AG04449 (cell line): ENCODE results near the gene FLCN.

Source experiments
- CTCF ChIA-PET: fragments of 350-600 bp; formaldehyde crosslinking; extraction: SDS; loops from one replicate; lab custom pipeline; 2021; ENCODE audit warnings: antibody characterized with exemption; lab: Yijun Ruan, JAX
- POLR2A ChIA-PET: fragments of 400-600, 350-600 bp; formaldehyde crosslinking; extraction: SDS; loops from one replicate; lab custom pipeline; 2020; ENCODE audit warnings: antibody characterized with exemption, inconsistent platforms; lab: Yijun Ruan, JAX
- DNase-seq: peaks from one replicate; pipeline ENCODE4 v3.0.0-alpha.2; 2010; ENCODE audit warnings: low read depth, low spot score
- H3K4me3 ChIP-seq: 2 replicates; pipeline ENCODE4 v1.5.1; 2011; ENCODE audit warnings: low read depth, mild to moderate bottlenecking, control low read depth, low read length
- CTCF ChIP-seq: IDR thresholded peaks from one replicate; pipeline ENCODE4 v1.5.1; 2011; ENCODE audit warnings: mild to moderate bottlenecking, moderate library complexity, low read length, control low read depth, inconsistent platforms; ENCODE audit not compliant: insufficient read depth; ENCODE audit errors: missing control alignments

The FLCN gene

GRCh38 chr17:17241656-17242055, 4.7 kb upstream of the FLCN start:
- CTCF ChIA-PET, result no interaction called here
- POLR2A ChIA-PET, result no interaction called here
- TF ChIP-seq CTCF, result no peak
- H3K4me3 ChIP-seq, result no peak overlapping the region
- DNase-seq, result no peak

DNA sequence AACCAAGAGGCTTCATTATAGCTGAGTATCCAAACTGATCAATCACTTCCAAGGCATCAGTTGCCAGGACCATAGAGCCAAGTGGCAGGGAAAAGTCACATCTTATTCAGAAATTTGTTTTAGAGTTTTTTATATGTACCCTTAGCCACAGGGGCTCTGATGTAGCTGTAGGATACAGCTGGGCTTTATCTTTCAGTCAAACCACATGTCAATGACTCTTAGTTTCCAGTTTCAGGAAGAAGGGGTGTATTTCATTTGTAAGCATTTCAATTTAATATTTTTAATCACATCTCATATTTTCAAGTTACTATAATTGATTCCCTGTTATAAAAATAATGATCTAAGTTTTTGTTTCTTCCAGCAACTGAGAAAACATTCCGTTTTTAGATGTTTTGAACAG, 2.9 kb upstream of the FLCN start:
- TF ChIP-seq CTCF, result no peak
- CTCF ChIA-PET, result interaction anchor here (1.7 kb wide), 1 partner anchor 14 kb away, joined by 5 read pairs; no protein-coding TSS in a partner anchor
- no peak overlapping the region for H3K4me3 ChIP-seq
- POLR2A ChIA-PET, result no interaction called here
- no peak for DNase-seq

- ChIA-PET CTCF (interaction anchor here (0.7 to 2.3 kb wide), 6 partner anchors 10 to 239 kb away, joined by 3 to 7 read pairs (median 4); no protein-coding TSS in a partner anchor), POLR2A (interaction anchor here (0.6 to 2.0 kb wide), 6 partner anchors 13 to 208 kb away, joined by 3 to 6 read pairs (median 4); partner anchors contain the start of gene COPS3)
- no peak for TF ChIP-seq CTCF
- no peak for DNase-seq
- H3K4me3 ChIP-seq, result peak overlapping the region; percentile 99
Measured at GRCh38 chr17:17236295-17237025, 508 bp downstream of the FLCN start.

DNA sequence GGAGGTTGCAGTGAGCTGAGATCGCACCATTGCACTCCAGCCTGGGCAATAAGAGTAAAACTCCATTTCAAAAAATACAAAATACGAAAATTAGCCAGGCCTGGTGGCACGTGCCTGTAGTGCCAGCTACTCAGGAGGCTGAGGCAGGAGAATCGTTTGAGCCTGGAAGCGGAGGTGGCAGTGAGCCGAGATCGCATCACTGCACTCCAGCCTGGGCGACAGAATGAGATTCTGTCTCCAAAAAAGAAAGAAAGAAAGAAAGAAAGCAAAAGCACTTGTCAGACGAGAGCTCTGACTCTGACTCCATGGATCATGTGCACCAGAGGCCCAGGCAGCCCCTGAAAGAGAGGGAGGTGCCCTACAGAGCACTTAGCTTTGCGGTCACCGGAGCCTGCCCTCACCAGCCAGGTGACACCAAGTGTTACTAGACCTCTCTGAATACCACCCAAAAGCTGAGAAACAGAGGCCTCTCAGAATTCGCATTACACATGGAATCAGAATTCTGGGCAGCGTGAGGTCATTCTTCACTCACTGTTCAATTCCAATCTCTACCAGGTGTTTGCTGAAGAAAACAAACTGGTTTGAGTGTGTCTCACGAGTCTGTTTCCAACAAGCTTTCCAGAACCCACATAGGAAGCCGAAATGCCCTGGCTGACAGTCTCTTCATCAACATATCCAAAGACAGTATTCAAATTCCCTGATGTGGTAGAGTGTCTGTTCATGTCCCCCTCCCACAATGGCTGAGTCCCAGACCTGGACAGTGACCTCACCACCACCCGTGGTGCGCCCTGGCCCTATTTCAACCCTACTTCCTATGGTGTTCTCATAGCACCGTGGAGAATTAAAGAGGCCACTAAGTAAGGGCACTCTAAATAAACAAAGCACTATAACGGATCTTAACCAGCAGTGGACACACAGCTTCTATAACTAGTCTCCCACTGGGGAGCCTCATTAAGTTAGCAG, 1.5 kb downstream of the FLCN start:
- TF ChIP-seq CTCF, result no peak
- CTCF ChIA-PET, result interaction anchor here (0.7 to 2.3 kb wide), 6 partner anchors 9 to 238 kb away, joined by 3 to 7 read pairs (median 4); no protein-coding TSS in a partner anchor

DNA sequence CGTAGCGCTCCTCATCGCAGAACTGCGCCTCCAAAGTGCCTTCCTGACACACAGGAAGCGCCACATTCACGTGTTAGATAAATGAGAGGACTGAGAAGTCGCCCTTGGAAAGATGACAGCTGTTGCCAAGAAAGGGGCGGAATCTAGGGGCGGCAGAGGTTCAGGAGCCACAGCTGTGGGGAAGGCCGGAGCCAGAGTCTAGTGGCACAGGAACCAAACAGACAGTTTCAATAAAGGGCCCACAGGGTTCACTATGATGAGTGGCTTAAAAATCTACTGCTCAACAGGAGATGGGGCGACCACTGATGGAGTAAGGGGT, 4.7 kb downstream of the FLCN start:
- POLR2A ChIA-PET, result interaction anchor here (0.6 kb wide), 1 partner anchor 43 kb away, joined by 3 read pairs; no protein-coding TSS in a partner anchor
- no peak for TF ChIP-seq CTCF
- CTCF ChIA-PET, result interaction anchor here (0.7 to 1.0 kb wide), 2 partner anchors 11 to 235 kb away, joined by 3 read pairs; no protein-coding TSS in a partner anchor
- no peak for DNase-seq
- no peak overlapping the region for H3K4me3 ChIP-seq

More for the DNA sequence above, 1.5 kb downstream of the FLCN start:
- H3K4me3 ChIP-seq, result peak overlapping the region; percentile 99
- DNase-seq, result no peak
- POLR2A ChIA-PET, result interaction anchor here (0.6 to 2.0 kb wide), 5 partner anchors 22 to 207 kb away, joined by 3 to 6 read pairs (median 3); partner anchors contain the start of gene COPS3
